Loucy (cell line): Measurements from ENCODE around the gene NUP107.

Experiments used
- CTCF ChIP-seq: fragments of 200-600 bp; sonication (generic); conservative IDR thresholded peaks from 2 replicates; pipeline ENCODE4 v1.5.1; 2014; ENCODE audit warnings: mild to moderate bottlenecking, antibody characterized with exemption, low read length
- EZH2phosphoT487 ChIP-seq: fragments of 200-600 bp; IDR thresholded peaks from 2 replicates; pipeline ENCODE4 v1.6.1; 2018; ENCODE audit warnings: antibody characterized with exemption, mild to moderate bottlenecking, moderate library complexity, borderline replicate concordance

DNA sequence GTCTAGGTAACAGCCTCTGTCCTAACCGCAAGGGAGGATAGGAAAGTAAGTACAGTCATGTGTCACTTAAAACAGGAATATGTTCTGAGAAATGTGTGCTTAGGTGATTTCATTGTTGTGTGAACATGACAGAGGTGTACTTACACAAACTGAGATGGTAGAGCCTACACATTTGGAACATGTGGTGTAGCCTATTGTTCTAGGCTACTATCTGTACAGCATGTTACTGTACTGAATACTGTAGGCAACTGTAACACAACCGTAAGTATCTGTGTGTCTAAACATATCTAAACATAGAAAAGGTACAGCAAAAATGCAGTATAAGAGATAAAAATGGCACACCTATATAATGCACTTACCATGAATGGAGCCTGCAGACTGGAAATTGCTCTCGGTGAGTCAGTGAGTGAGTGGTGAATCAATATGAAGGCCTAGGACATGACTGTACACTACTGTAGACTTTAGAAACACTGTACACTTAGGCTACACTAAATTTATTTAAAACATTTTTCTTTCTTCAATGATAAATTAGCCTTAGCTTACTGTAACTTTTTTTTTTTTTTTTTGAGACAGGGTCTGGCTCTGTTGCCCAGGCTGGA, 108.0 kb downstream of the NUP107 start:
- TF ChIP-seq CTCF (no peak), EZH2phosphoT487 (no peak)
